OCI-LY3 (cell line): Measurements from ENCODE around the gene RGL4.
"Not testable (repeated sequence)": the region's sequence is repeated elsewhere in the genome, so short reads cannot be mapped to it uniquely, and the experiment has no call there.

ENCODE experiments used
- H2AFZ ChIP-seq: fragments of 200-600, 300-600 bp; shearing (Covaris generic); 2 replicates; pipeline ENCODE4 v1.6.0; 2014; ENCODE audit warnings: antibody characterized with exemption, low read depth, low read length
- H3K27ac ChIP-seq: fragments of 200-600, 300-600 bp; sonication (generic); 2 replicates; pipeline ENCODE4 v1.5.1; 2014; ENCODE audit warnings: mild to moderate bottlenecking, low read length, moderate library complexity, mixed read lengths
- H3K27me3 ChIP-seq: fragments of 200-600, 300-600 bp; sonication (generic); 2 replicates; pipeline ENCODE4 v1.6.1; 2014; ENCODE audit warnings: low read depth, low read length, mixed read lengths
- H3K36me3 ChIP-seq: fragments of 200-600, 300-600 bp; sonication (generic); replicated peaks from 2 replicates; pipeline ENCODE3; 2014; ENCODE audit warnings: low read depth, low read length, mixed read lengths
- H3K4me1 ChIP-seq: fragments of 300-600, 200-600 bp; sonication (generic); 2 replicates; pipeline ENCODE4 v1.6.1; 2014; ENCODE audit warnings: low read length, mixed read lengths
- H3K4me2 ChIP-seq: fragments of 200-600, 300-600 bp; sonication (generic); 2 replicates; pipeline ENCODE4 v1.6.1; 2014; ENCODE audit warnings: low read length, mixed read lengths
- H3K4me3 ChIP-seq: fragments of 300-600, 200-600 bp; sonication (generic); 2 replicates; pipeline ENCODE4 v1.5.1; 2014; ENCODE audit warnings: antibody characterized with exemption, mild to moderate bottlenecking, low read length, moderate library complexity
- H3K79me2 ChIP-seq: fragments of 300-600, 200-600 bp; shearing (Covaris generic); 2 replicates; pipeline ENCODE4 v1.6.1; 2014; ENCODE audit warnings: mild to moderate bottlenecking, low read length, mixed read lengths
- H3K9ac ChIP-seq: fragments of 300-600, 200-600 bp; shearing (Covaris generic); 2 replicates; pipeline ENCODE4 v1.6.0; 2014; ENCODE audit warnings: mild to moderate bottlenecking, low read length, moderate library complexity
- H3K9me3 ChIP-seq: fragments of 200-600, 300-600 bp; shearing (Covaris generic); 2 replicates; pipeline ENCODE4 v1.6.1; 2014; ENCODE audit warnings: low read length, mixed read lengths; ENCODE audit not compliant: insufficient read depth
- H4K20me1 ChIP-seq: fragments of 200-600, 300-600 bp; sonication (generic); 2 replicates; pipeline ENCODE4 v1.6.1; 2016; ENCODE audit warnings: low read length, mixed read lengths; ENCODE audit not compliant: insufficient read depth
- CTCF ChIP-seq: fragments of 200-600, 300-600 bp; sonication (generic); IDR thresholded peaks from 2 replicates; pipeline ENCODE4 v1.5.1; 2014; ENCODE audit warnings: antibody characterized with exemption, low read length, low read depth
- EZH2phosphoT487 ChIP-seq: fragments of 200-600 bp; shearing (Covaris generic); IDR thresholded peaks from 2 replicates; pipeline ENCODE4 v1.6.1; 2018; ENCODE audit warnings: antibody characterized with exemption, mixed run types, low read depth

The RGL4 gene

GRCh38 chr22:23652711-23653110 is 38.1 kb upstream of the RGL4 start:
- H3K27me3 ChIP-seq, result no peaks in the 10 kb centered on the region
- H3K9me3 ChIP-seq, result no peaks in the 10 kb centered on the region
- no peak overlapping the region for H3K9ac ChIP-seq
- H3K4me2 ChIP-seq, result no peak overlapping the region
- no peaks in the 10 kb centered on the region for H3K4me1 ChIP-seq
- no peak overlapping the region for H3K27ac ChIP-seq
- H3K36me3 ChIP-seq, result no peaks in the 10 kb centered on the region
- no peak for TF ChIP-seq CTCF
- no peak for TF ChIP-seq EZH2phosphoT487
- no peaks in the 10 kb centered on the region for H3K79me2 ChIP-seq
- no peak overlapping the region for H2AFZ ChIP-seq
- H3K4me3 ChIP-seq, result no peak overlapping the region
- H4K20me1 ChIP-seq, result no peaks in the 10 kb centered on the region

GRCh38 chr22:23655891-23656475 is 34.8 kb upstream of the RGL4 start:
- Histone ChIP-seq H3K9me3 (no peaks in the 10 kb centered on the region), H3K79me2 (no peaks in the 10 kb centered on the region), H3K27ac (no peak overlapping the region), H3K4me2 (no peak overlapping the region), H3K36me3 (no peaks in the 10 kb centered on the region), H2AFZ (no peak overlapping the region), H3K4me3 (no peak overlapping the region), H3K4me1 (no peaks in the 10 kb centered on the region), H3K27me3 (no peaks in the 10 kb centered on the region), H3K9ac (no peak overlapping the region), H4K20me1 (no peaks in the 10 kb centered on the region)
- TF ChIP-seq EZH2phosphoT487 (no peak), CTCF (no peak)

GRCh38 chr22:23657727-23658126 is 33.1 kb upstream of the RGL4 start:
- peaks cover 4% of the 10 kb centered on the region for H3K36me3 ChIP-seq
- H3K9me3 ChIP-seq, result no peaks in the 10 kb centered on the region

GRCh38 chr22:23660381-23660780 is 30.4 kb upstream of the RGL4 start:
- not testable (repeated sequence) for H3K9me3 ChIP-seq, H2AFZ ChIP-seq, H3K36me3 ChIP-seq, H3K9ac ChIP-seq, H3K4me3 ChIP-seq, H4K20me1 ChIP-seq, H3K79me2 ChIP-seq, H3K27me3 ChIP-seq, H3K4me1 ChIP-seq, H3K4me2 ChIP-seq, H3K27ac ChIP-seq

More at GRCh38 chr22:23657727-23658126, 33.1 kb upstream of the RGL4 start:
- no peak overlapping the region for H3K27ac ChIP-seq
- no peaks in the 10 kb centered on the region for H3K4me1 ChIP-seq
- H3K4me3 ChIP-seq, result no peak overlapping the region
- H3K9ac ChIP-seq, result no peak overlapping the region
- H3K4me2 ChIP-seq, result no peak overlapping the region
- H2AFZ ChIP-seq, result no peak overlapping the region
- TF ChIP-seq EZH2phosphoT487 (no peak), CTCF (no peak)
- H4K20me1 ChIP-seq, result no peaks in the 10 kb centered on the region
- H3K27me3 ChIP-seq, result no peaks in the 10 kb centered on the region
- no peaks in the 10 kb centered on the region for H3K79me2 ChIP-seq
